ENCODE measurements around the gene MEIOSIN.

Gene MEIOSIN

GRCh38 chr19:45763691-45764294 is 30.6 kb downstream of the MEIOSIN start:
- no peak for TF ChIP-seq CTCF (IDR thresholded peaks at IDR 0.05; ENCODE audit: low read depth, low read length)
- DNase-seq (ENCODE audit: extremely low read depth, low read depth) = no peak

- TF ChIP-seq CTCF (IDR thresholded peaks at IDR 0.05; ENCODE audit: low read depth, low read length) = no peak
- DNase-seq (ENCODE audit: extremely low read depth, low read depth) = no peak
Observed at GRCh38 chr19:45764475-45764874, 31.2 kb downstream of the MEIOSIN start.

GRCh38 chr19:45764945-45765701 is 31.9 kb downstream of the MEIOSIN start:
- TF ChIP-seq CTCF (IDR thresholded peaks at IDR 0.05; ENCODE audit: low read depth, low read length) = no peak
- no peak for DNase-seq (ENCODE audit: extremely low read depth, low read depth)

DNA sequence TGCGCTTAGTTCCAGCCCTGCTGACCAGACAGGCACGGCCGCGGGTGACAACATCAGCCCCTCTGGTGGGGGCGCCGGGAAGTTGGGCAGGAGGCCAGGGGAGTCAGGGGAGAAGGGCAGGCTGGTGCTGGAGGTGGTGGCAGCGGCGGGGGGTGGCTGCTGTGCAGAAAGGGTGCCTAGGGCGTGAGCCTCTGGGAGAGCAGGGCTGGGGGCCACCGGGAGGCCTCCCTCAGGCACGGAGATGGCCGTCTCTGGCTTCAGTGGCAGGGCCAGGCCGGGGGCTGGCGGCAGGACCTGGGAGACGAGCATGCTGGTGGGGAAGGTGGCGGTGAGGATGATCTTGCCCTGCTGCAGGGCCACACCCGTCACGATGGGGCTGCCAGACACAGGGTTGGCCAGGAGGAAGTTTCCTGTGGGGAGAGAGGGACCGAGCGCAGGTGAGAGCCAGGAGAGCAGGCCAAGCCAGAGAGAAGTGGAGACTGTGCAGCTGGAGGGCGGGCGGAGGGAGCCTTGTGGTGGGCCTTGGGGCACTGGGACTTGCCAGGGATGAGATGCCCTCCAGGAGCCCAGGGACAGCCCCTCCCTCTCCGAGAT is 32.6 kb downstream of the MEIOSIN start:
- no peak for DNase-seq (ENCODE audit: extremely low read depth, low read depth)
- TF ChIP-seq CTCF (IDR thresholded peaks at IDR 0.05; ENCODE audit: low read depth, low read length) = no peak

DNA sequence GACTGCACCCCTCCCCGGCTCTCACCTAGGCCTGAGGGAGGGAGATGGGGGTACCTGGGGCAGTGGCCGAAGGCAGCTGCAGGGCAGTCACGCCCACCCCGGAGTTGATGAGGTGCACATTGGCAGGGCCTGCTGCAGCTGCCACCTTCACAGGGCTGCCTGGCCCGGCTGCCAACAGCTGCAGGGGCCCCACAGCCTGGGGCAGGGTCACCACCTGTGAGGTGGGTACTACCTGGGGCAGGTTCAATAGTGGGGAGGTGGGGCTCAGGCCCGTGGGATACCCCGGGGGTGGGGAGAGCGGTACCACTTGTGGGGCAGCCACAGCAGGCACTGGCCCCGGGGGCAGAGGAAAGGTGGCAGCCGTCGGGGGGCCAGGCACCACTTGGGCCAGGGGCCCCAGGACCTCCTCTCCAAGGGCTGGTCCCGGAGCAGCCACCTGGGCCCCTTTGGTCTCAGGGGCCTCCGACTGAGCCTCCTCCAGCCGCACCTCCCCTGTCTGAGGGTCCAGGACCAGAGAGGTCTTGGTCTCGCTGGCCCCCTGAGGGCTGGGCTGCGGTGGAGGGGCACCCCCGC is 33.1 kb downstream of the MEIOSIN start:
- DNase-seq (ENCODE audit: extremely low read depth, low read depth) = no peak
- TF ChIP-seq CTCF (IDR thresholded peaks at IDR 0.05; ENCODE audit: low read depth, low read length) = no peak

DNA sequence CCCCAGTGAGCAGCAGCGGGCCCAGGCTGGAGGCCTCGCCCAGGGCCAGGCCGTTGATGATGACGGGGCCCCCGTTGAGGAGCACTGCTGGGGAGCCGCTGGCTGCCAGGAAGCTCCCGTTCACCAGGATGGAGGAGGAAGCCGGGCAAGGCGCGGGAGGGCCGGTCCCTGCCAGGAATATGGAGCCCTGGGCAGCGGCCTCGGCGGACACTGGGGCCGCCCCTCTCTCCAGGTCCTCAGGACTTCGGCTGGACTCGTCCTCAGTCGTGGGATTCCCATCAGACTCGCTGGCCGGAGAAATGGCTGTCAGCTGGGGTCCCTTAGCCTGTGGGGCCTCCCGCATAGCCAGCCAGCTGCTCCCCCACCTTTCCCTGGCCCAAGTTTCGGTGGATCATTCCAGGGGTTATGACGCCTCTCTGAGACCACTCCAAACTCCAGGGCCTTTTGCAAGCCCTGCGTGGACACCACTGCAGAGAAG is 33.7 kb downstream of the MEIOSIN start:
- no peak for DNase-seq (ENCODE audit: extremely low read depth, low read depth)
- no peak for TF ChIP-seq CTCF (IDR thresholded peaks at IDR 0.05; ENCODE audit: low read depth, low read length)
